ENCODE data around the gene PATJ.

DNA sequence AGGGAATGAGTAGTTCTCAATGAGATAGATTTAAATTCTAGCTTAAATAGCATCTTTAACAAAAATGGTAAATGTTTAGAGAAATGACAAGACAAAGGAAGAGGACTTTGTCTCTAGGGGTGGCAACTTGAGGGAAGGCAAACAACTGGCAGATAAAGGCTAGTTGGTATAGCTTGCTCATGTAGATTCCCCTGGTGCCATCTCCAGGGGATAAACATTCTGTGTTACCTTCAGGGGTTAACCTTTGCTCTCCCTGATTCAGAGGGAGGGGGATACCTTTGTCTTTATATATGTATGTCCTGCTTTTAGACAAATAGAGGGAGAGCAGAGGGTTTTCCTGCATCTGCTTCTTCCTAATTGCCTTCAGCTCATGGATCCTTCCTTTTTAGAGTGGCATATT is 298.7 kb downstream of the PATJ start:
- TF ChIP-seq, protein P1, sequence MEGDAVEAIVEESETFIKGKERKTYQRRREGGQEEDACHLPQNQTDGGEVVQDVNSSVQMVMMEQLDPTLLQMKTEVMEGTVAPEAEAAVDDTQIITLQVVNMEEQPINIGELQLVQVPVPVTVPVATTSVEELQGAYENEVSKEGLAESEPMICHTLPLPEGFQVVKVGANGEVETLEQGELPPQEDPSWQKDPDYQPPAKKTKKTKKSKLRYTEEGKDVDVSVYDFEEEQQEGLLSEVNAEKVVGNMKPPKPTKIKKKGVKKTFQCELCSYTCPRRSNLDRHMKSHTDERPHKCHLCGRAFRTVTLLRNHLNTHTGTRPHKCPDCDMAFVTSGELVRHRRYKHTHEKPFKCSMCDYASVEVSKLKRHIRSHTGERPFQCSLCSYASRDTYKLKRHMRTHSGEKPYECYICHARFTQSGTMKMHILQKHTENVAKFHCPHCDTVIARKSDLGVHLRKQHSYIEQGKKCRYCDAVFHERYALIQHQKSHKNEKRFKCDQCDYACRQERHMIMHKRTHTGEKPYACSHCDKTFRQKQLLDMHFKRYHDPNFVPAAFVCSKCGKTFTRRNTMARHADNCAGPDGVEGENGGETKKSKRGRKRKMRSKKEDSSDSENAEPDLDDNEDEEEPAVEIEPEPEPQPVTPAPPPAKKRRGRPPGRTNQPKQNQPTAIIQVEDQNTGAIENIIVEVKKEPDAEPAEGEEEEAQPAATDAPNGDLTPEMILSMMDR (IDR thresholded peaks at IDR 0.05): no peak
- TF ChIP-seq EP300 (IDR thresholded peaks at IDR 0.05) (no peak), POLR2A (IDR thresholded peaks at IDR 0.05) (no peak), POLR2AphosphoS5 (IDR thresholded peaks at IDR 0.05) (no peak)

All from stomach (tissue), 4 donors.